Ecto neural progenitor cell (in vitro differentiated cells): ENCODE data around the gene ATXN2.

Source experiments
- DNase-seq: peaks from one replicate; pipeline ENCODE4 v3.0.0-alpha.2; 2018; ENCODE audit warnings: low spot score

ATXN2 gene

DNA sequence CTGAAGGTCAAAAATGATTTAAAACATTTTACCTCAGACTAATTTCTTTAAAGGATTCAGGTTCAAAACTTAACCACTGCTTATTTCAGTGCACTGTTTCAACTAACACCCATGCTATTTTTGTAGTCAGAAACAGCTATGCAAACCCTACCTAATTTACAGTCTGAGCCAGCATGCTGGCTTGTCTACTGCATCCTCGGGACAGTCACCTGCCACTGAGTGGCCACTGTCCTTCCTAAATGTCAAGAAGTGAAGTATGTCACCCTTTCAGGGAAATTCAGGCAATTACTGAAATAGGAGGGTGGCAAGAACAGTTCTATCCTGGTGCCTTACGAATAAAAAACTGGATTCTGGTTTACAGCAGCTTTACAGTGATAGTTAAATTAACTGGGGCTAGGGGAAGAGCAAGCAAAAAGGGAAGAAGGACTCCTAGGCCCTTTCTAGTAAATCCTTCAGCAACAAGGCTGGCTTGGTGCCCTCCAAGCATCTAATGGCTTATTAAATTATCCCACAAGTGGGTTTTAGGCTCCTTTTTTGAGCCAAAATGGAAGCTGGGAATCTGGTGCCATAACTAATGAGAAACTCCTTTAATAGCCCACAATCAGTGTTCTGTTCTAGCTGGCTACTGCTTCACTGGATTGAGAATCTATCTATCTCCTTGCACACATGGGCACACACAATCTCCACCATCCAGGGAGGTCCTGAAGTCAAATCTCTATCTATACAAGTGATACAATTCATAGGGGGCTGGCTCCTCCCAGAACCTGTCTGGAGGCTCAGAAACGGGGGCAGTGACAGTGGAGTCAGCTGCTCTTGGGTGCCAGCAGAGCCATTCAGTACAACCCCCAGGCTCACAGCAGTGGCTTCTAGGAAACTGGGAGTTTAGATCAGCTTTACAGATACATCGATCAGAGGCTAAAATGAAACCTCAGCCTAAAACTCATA, 150.0 kb downstream of the ATXN2 start:
- peak; percentile 36 for DNase-seq

GRCh38 chr12:111448266-111448830, 150.8 kb downstream of the ATXN2 start:
- DNase-seq = peak; percentile 26

GRCh38 chr12:111447571-111448265, 151.4 kb downstream of the ATXN2 start:
- DNase-seq = peak; percentile 47

DNA sequence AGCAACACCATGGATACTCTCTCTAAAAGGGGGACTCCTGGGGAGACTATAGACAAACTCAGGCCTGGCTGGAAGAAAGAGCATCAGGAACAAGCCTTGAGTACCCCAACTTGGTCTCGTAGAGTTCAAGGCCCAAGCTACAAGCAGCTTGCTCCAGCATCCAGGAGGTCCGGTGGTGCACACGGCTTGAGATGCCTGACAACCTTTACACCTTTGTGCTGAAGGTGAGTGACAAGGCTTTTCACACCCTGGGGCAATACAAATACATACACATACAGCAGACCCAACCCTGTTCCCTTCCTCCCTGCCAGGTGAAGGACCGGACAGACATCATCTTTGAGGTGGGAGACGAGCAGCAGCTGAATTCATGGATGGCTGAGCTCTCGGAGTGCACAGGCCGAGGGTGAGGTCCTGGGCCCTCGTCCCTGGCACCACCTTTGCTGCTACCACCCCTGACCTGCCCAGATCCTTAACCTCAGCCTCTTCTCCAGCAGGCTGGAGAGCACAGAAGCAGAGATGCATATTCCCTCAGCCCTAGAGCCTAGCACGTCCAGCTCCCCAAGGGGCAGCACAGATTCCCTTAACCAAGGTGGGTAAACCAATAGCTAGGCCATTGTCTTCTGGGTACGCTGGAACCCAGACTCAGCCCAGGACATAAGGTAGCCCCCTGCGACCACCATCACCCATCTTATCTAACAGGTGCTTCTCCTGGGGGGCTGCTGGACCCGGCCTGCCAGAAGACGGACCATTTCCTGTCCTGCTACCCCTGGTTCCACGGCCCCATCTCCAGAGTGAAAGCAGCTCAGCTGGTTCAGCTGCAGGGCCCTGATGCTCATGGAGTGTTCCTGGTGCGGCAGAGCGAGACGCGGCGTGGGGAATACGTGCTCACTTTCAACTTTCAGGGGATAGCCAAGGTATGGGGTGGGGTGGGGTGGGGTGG, 152.2 kb downstream of the ATXN2 start:
- peak; percentile 32 for DNase-seq

GRCh38 chr12:111445726-111446581, 153.2 kb downstream of the ATXN2 start:
- DNase-seq = peak; percentile 52

DNA sequence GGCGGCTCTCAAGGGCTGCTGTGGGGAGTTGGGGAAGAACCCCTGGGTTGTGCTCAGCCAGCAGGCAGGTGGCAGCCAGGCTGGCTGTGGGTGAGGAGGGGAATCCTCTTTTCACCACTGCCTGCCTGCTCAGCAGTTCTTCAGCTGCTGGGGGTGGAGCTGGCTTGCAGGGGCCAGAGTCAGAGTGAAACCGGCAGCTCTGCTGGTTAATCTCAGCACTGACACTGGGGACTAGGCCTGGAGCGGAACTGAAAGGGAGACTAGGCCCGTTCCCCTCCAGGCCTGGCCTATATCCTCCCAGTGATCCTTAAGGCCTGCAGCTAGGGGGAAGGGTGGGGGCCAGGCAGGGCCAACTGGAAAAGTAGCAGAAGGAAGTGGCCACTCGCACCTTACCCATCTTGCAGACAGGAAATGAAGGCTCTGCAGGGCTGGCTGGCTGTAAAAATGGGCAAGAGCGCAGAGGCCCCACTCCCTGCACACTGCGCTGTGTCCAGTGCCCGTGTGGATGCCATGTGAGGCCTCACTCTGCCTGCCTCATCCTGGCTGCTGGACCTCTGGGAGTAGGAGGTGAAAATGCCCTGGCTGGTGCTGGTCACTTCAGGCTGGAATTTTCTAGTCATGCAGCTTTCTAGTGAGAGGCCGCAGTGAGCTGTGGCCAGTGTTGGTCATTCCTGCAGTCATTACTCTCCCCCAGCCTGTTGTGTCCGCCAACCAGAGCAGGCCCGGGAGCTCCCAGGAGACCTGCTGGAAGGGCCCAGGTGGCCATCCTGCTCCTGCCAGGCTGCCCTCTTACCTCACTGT, 154.0 kb downstream of the ATXN2 start:
- peak; percentile 56 for DNase-seq

GRCh38 chr12:111444314-111444924, 154.7 kb downstream of the ATXN2 start:
- DNase-seq = peak; percentile 5

- no peak for DNase-seq
Observed at GRCh38 chr12:111443586-111443985, 155.5 kb downstream of the ATXN2 start.

DNA sequence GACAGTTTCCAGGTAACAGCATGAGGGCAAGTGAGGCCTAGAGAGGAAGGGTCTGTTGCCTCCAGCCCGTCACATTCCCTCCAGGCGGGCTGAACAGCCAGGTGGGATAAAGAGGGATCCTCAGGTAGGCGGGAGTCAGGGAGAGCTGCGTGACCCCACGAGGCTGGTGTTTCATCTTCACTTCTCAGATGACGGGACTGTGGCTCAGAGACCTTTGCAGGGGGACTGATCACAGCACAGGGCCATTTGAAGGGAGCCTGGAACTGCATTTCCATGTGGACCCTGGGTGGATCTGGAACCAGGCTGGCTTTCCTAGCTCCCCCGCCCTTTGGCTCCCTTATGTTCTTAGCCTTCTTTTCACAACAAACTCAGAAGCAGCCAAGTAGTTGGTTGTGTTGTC, 156.0 kb downstream of the ATXN2 start:
- DNase-seq = no peak

GRCh38 chr12:111442301-111443045, 156.6 kb downstream of the ATXN2 start:
- peak; percentile 43 for DNase-seq

- no peak for DNase-seq
Observed at GRCh38 chr12:111441107-111441928, 157.8 kb downstream of the ATXN2 start.

GRCh38 chr12:111440631-111441030, 158.5 kb downstream of the ATXN2 start:
- no peak for DNase-seq

GRCh38 chr12:111440152-111440551, 159.0 kb downstream of the ATXN2 start:
- DNase-seq = peak; percentile 44

- no peak for DNase-seq
Observed at GRCh38 chr12:111439657-111440151, 159.4 kb downstream of the ATXN2 start.

DNA sequence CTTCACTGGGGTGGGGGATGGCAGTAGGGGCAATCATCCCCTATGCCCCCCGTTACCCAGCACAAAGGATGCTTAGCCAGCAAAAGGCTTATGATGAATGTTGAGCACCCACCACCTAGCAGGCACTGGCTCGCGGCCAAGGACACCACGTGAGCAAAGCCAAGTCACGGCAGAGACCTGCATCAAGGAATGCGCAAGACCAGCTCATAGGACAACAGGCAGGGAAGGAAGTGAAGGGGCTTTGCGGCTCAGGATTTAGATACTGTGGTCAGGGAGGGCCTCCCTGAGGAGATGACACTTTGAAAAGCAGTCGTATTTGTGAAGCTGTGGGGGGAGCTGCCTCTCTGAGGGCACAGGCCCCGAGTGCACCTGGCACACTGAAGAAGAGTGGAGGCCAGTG, 160.6 kb downstream of the ATXN2 start:
- peak; percentile 46 for DNase-seq

DNA sequence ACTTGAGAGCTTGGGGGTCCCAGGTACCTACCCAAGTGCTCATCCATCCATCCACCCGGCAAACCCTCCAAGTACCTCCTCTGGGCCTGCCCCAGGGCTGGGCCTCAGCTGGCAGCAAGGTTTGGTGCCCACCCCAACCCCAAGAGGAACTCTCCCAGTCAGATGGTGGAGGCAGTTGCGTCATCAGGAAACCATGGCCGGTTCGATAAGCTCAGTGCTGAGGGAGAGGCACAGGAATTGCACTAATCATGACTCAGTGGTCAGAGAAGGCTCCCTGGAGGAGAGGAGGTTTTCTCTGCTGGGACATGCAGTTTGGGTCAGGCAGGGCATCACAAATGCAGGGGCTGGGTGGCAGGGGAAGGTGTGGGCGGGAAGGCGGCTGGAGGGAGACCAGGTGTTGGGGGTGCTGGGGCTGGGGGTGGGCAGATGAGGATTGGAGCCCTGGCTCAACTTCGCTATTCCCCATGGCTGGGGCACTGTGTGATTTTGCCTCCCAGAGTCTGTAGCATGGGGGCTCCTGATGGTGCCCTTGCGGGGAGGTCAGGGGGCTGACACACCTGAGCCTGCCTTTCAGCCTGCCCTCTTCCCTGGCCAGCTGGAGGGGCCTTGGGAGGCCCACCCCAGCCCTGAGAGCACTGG, 161.2 kb downstream of the ATXN2 start:
- no peak for DNase-seq

- no peak for DNase-seq
Observed at GRCh38 chr12:111436811-111437210, 162.3 kb downstream of the ATXN2 start.
